Activated CD4-positive, alpha-beta memory T cell treated with anti-CD3 and anti-CD28 coated beads for 36 hours (primary cell): ENCODE results near the gene DGUOK. TPM values are rescaled to one million over a fixed set of nuclear protein-coding genes. Genes with fewer than 3 reads are reported as not detected.
A peak's percentile ranks its signal among the peaks of the same experiment; 100 is the strongest.

Source experiments
- CTCF ChIA-PET: fragments of 350-600 bp; sonication (Branson Sonifier 250); formaldehyde crosslinking; loops from one replicate; lab custom pipeline; 2021; ENCODE audit warnings: antibody characterized with exemption, inconsistent platforms; lab: Charles Lee
- POLR2A ChIA-PET: fragments of 350-600 bp; sonication (Branson Sonifier 250); formaldehyde crosslinking; loops from one replicate; lab custom pipeline; 2021; ENCODE audit warnings: antibody characterized with exemption; lab: Charles Lee
- DNase-seq: peaks from one replicate; pipeline ENCODE4 v3.0.0-alpha.2; 2020
- H3K27ac Mint-ChIP-seq: one replicate; pipeline ENCODE4 v1.8.0; 2021; ENCODE audit warnings: mixed read lengths
- H3K27me3 Mint-ChIP-seq: one replicate; pipeline ENCODE4 v1.8.0; 2021; ENCODE audit warnings: mixed read lengths
- H3K36me3 Mint-ChIP-seq: one replicate; pipeline ENCODE4 v1.8.0; 2021; ENCODE audit warnings: mixed read lengths
- H3K4me1 Mint-ChIP-seq: one replicate; pipeline ENCODE4 v1.8.0; 2021; ENCODE audit warnings: low read depth, mixed read lengths
- H3K4me3 Mint-ChIP-seq: one replicate; pipeline ENCODE4 v1.8.0; 2021; ENCODE audit warnings: mild to moderate bottlenecking, mixed read lengths
- H3K9me3 Mint-ChIP-seq: one replicate; pipeline ENCODE4 v1.8.0; 2021; ENCODE audit warnings: mixed read lengths
- intact Hi-C: fragments of 100-400 bp; cut with micrococcal nuclease; formaldehyde crosslinking; loops from one replicate; pipeline ENCODE4 v1.15.1; 2023
- total RNA-seq, 2 experiments: library from RNA; stranded (reverse); gene quantifications; one replicate each; pipeline ENCODE4 v1.2.3, GENCODE V29; 2021

Gene DGUOK
- total RNA-seq, 2 experiments from 2014 or later: 101 to 102 TPM

DNA sequence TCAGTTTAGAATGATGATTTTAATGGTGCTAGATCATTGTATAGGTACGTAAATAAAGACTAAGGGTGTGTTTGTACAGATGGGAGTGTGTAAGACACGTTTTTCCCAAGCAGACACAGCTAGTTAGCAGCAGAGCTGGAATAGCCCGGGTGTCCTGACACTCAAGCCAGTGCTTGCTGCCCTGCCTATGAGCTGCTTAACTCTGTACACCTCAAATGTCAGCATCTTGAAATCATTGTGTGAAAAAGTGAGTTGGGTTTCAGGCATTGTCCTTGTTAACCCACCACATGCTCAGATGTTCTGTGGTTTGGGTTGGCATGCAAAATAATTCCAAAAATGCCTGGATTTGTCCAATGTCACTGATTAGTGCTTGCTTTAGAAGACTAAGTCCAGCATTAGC lies 45.0 kb downstream of the DGUOK start:
- Mint-ChIP-seq H3K4me3 (no peak overlapping the region), H3K9me3 (no peaks in the 10 kb centered on the region), H3K36me3 (no peaks in the 10 kb centered on the region), H3K4me1 (peaks cover 37% of the 10 kb centered on the region), H3K27me3 (no peaks in the 10 kb centered on the region), H3K27ac (peak overlapping the region; percentile 80)
- no peak for DNase-seq
- intact Hi-C loops: loop anchor here (1.0 kb wide), 2 partner anchors 8 to 16 kb away; no protein-coding TSS in a partner anchor
- CTCF ChIA-PET: interaction anchor here (1.0 kb wide), 1 partner anchor 14 kb away, joined by 3 read pairs; no protein-coding TSS in a partner anchor
- POLR2A ChIA-PET: interaction anchor here (1.5 kb wide), 1 partner anchor 8 kb away, joined by 7 read pairs; no protein-coding TSS in a partner anchor

DNA sequence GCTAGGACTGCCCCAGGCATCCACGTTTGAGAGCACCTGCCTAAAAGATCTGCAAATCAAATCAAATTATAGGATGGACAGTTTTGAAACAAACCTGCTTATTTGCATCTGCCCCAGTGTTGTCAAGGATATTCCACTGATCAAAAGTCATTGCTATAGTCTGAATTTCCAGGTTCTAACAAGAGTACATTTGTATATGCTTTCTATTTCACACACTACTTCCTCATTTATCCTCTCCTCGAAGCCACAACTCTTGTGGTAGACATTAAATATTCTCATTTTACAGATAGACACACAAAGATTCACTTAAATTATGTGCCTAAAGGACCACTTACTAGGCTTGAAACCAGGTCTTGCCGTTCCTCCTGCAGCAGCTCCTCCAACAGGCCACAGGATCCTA lies 46.2 kb downstream of the DGUOK start:
- CTCF ChIA-PET: no interaction called here
- no peak for DNase-seq
- Mint-ChIP-seq H3K4me1 (peaks cover 41% of the 10 kb centered on the region), H3K27ac (no peak overlapping the region), H3K36me3 (no peaks in the 10 kb centered on the region), H3K27me3 (no peaks in the 10 kb centered on the region), H3K4me3 (no peak overlapping the region), H3K9me3 (no peaks in the 10 kb centered on the region)
- POLR2A ChIA-PET: no interaction called here
- intact Hi-C loops: no loop called here

DNA sequence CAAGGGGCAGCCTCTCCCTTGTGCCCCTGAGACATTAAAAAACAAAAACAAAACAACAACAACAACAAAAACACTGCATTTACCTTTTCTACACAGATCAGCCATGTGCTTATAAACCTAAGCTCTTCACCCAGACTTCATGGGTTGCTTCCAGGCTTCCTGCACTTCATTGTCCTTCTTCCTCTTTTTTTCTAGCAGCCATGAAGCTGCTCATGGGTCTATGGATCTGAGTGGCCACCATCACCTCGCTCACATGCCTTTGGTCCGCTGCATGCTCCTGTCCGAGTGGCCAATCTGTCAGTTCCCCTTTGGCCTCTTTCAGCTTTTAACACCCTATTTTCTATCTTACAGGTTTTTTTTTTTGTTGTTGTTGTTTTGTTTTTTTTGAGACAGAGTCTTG lies 49.1 kb downstream of the DGUOK start:
- ChIA-PET CTCF (no interaction called here), POLR2A (no interaction called here)
- no peaks in the 10 kb centered on the region for H3K9me3 Mint-ChIP-seq
- no peak overlapping the region for H3K27ac Mint-ChIP-seq
- no peak for DNase-seq
- H3K36me3 Mint-ChIP-seq: no peaks in the 10 kb centered on the region
- H3K27me3 Mint-ChIP-seq: no peaks in the 10 kb centered on the region
- no peak overlapping the region for H3K4me3 Mint-ChIP-seq
- intact Hi-C loops: loop anchor here (5.0 kb wide), 1 partner anchor 238 kb away; the partner anchor contains the start of gene TPRKB
- H3K4me1 Mint-ChIP-seq: peaks cover 51% of the 10 kb centered on the region

DNA sequence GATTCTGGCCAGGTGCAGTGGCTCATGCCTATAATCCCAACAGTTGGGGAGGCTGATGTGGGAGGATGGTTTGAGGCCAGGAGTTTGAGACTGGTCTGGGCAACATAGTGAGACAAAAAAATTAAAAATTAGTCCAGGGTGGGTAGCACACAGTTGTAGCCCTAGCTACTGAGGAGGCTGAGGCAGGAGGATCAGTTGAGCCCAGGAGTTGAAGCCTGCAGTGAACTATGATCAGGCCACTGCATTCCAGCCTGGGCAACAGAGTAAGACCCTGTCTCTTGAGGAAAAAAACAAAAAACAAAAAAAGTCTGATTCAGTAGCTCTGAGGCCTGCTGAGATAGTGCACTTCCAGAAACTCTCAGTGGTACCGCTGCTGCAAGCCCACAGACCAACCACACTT lies 50.1 kb downstream of the DGUOK start:
- ChIA-PET POLR2A (no interaction called here), CTCF (no interaction called here)
- Mint-ChIP-seq H3K4me3 (no peak overlapping the region), H3K36me3 (no peaks in the 10 kb centered on the region), H3K27ac (no peak overlapping the region), H3K27me3 (no peaks in the 10 kb centered on the region), H3K9me3 (no peaks in the 10 kb centered on the region), H3K4me1 (peaks cover 51% of the 10 kb centered on the region)
- DNase-seq: no peak
- intact Hi-C loops: loop anchor here (5.0 kb wide), 1 partner anchor 240 kb away; the partner anchor contains the start of gene TPRKB

DNA sequence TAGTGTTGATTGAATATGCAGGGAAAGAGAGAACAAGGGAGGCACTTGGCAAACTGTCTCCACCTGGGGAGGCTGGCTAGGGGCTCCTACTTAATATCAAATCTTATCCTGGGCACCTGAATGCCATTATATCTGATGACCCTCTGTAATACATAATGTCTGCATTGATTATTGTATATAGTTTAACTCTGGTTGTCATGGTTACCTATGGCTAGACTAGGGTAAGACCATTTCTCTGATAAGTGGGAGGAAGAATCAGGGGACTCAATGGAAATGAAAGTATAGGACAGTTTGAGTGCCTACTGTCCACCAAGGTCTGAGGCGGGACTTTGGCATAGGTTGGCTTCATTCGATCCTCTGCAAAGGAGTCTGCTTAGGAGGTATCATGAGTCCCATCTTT lies 50.8 kb downstream of the DGUOK start:
- Mint-ChIP-seq H3K27ac (no peak overlapping the region), H3K27me3 (no peaks in the 10 kb centered on the region), H3K9me3 (no peaks in the 10 kb centered on the region), H3K36me3 (no peaks in the 10 kb centered on the region), H3K4me3 (no peak overlapping the region), H3K4me1 (peaks cover 52% of the 10 kb centered on the region)
- ChIA-PET POLR2A (no interaction called here), CTCF (no interaction called here)
- no peak for DNase-seq
- intact Hi-C loops: loop anchor here (5.0 kb wide), 1 partner anchor 240 kb away; the partner anchor contains the start of gene TPRKB

DNA sequence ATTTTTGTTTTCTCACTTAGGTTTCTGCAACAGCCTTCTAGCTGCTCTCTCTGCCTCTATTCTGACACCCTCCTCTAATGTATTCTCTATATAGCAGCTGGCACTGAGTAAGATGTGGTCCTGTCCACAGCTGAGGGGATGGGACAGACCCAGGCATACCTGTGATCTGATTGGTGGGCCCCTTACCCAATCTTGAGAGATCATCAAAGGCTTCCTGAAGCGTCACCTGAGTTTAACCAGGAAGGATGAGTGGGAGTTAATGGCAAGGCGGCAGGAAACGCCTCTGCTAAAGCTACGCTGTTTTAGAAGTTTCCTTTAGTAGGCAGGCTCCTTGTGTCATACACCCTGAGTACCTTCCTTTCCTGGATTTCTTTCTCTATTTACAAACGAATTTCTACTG lies 52.3 kb downstream of the DGUOK start:
- POLR2A ChIA-PET: interaction anchor here (0.6 to 2.2 kb wide), 3 partner anchors 8 to 155 kb away, joined by 3 to 7 read pairs (median 3); no protein-coding TSS in a partner anchor
- Mint-ChIP-seq H3K27ac (peak overlapping the region; percentile 78), H3K36me3 (no peaks in the 10 kb centered on the region), H3K4me1 (peaks cover 62% of the 10 kb centered on the region), H3K27me3 (no peaks in the 10 kb centered on the region), H3K9me3 (no peaks in the 10 kb centered on the region), H3K4me3 (peak overlapping the region; percentile 53)
- peak; percentile 85 for DNase-seq
- intact Hi-C loops: loop anchor here (1.0 to 5.0 kb wide), 5 partner anchors 16 to 242 kb away; partner anchors contain the start of genes MTHFD2 and TPRKB
- CTCF ChIA-PET: interaction anchor here (1.3 to 1.8 kb wide), 4 partner anchors 9 to 72 kb away, joined by 3 to 5 read pairs (median 4); no protein-coding TSS in a partner anchor

DNA sequence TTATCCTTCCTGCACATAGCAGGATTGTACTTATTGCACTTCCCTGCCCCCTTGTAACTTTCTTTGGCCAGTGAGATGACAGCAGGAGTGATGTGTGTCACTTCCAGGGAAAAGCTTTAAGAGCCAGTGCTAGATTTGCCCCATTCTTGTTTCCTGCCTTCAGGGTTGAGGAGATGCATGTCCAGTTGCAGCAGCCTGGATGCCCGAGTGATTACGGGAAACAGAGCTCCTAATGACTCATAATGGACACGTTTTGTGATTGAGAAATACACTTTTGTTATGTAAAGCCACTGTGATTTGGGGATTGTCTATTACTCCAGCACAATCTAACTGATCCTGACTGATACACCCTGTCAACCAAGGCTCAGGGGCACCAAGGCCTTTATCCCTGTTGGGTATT lies 53.0 kb downstream of the DGUOK start:
- peak; percentile 33 for DNase-seq
- Mint-ChIP-seq H3K4me3 (peak overlapping the region; percentile 53), H3K4me1 (peaks cover 62% of the 10 kb centered on the region), H3K36me3 (no peaks in the 10 kb centered on the region), H3K27me3 (no peaks in the 10 kb centered on the region), H3K27ac (peak overlapping the region; percentile 78), H3K9me3 (no peaks in the 10 kb centered on the region)
- intact Hi-C loops: loop anchor here (1.0 to 5.0 kb wide), 5 partner anchors 16 to 242 kb away; partner anchors contain the start of genes MTHFD2 and TPRKB
- POLR2A ChIA-PET: interaction anchor here (1.6 to 2.2 kb wide), 2 partner anchors 8 to 9 kb away, joined by 3 to 7 read pairs; no protein-coding TSS in a partner anchor
- CTCF ChIA-PET: interaction anchor here (1.3 to 1.8 kb wide), 3 partner anchors 10 to 72 kb away, joined by 3 to 5 read pairs (median 3); no protein-coding TSS in a partner anchor

DNA sequence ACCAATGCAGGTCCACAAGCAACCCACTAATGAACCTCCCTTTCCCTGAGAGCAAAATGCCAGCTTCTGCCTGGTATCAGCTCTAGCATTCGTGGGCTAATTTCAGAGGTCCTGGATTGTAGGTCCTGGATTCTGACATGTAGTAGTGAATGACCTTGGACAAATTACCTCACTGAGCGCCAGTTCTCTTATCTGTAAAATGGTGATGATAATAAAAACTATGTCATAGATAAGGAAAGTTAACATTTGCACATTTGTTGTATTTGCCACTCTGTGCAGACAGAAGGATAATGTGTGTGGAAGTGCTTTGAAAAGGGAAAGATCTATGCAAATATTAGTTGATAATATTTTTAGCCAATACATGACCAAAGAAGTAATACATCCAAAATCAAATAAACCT lies 53.9 kb downstream of the DGUOK start:
- H3K4me1 Mint-ChIP-seq: peaks cover 62% of the 10 kb centered on the region
- H3K9me3 Mint-ChIP-seq: no peaks in the 10 kb centered on the region
- H3K27ac Mint-ChIP-seq: no peak overlapping the region
- intact Hi-C loops: no loop called here
- DNase-seq: no peak
- ChIA-PET CTCF (no interaction called here), POLR2A (interaction anchor here (2.2 kb wide), 1 partner anchor 10 kb away, joined by 7 read pairs; no protein-coding TSS in a partner anchor)
- H3K36me3 Mint-ChIP-seq: no peaks in the 10 kb centered on the region
- no peaks in the 10 kb centered on the region for H3K27me3 Mint-ChIP-seq
- peak overlapping the region; percentile 53 for H3K4me3 Mint-ChIP-seq

DNA sequence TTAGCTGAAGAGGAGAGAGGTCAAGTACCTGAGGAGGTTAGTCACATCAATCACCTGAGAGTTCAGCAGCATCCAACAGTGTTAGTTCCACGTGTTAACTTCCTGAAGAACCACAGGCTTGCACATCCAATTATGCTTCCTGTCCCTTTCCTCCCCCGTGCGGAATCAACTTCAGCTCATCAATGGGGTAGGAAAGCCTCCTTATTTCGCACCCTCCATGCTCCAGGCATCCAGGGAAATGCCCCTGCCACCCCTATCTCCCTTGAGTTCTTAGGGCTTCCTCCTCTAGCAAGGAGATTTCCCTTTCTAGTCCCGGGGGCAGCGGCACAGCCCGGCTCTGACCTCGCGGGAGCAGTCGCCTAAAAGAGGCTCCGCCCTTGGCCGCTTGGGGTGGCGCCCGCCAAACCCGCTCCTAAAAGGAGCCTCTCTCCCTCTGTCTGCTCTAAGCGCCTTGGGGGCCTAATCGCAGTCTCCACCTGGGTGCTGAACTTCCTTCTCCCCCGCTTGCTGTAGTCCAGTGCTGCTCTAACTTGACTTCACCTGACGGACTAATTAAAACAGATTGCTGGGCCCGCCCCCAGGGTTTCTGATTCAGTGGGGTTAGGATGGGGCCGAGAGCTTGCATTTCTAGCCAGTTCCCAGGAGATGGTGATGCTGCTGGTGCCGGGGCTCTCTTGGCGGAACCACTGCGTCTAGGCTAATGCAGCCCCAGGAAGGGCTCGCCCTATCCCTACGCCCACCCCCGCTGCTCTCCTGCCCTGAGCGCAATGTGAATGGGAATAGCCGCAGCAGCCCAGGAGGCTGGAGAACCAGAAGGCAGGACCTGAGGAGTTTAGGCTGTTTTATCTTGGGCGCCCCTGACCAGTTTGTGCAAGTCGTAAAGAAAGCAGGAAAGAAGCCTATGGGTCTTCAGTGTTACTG lies 54.7 kb downstream of the DGUOK start:
- H3K27ac Mint-ChIP-seq: no peak overlapping the region
- peak overlapping the region; percentile 53 for H3K4me3 Mint-ChIP-seq
- peaks cover 4% of the 10 kb centered on the region for H3K36me3 Mint-ChIP-seq
- DNase-seq: peak; percentile 62
- intact Hi-C loops: no loop called here
- ChIA-PET CTCF (no interaction called here), POLR2A (interaction anchor here (2.2 kb wide), 1 partner anchor 11 kb away, joined by 7 read pairs; no protein-coding TSS in a partner anchor)
- peaks cover 64% of the 10 kb centered on the region for H3K4me1 Mint-ChIP-seq
- no peaks in the 10 kb centered on the region for H3K27me3 Mint-ChIP-seq
- H3K9me3 Mint-ChIP-seq: no peaks in the 10 kb centered on the region

DNA sequence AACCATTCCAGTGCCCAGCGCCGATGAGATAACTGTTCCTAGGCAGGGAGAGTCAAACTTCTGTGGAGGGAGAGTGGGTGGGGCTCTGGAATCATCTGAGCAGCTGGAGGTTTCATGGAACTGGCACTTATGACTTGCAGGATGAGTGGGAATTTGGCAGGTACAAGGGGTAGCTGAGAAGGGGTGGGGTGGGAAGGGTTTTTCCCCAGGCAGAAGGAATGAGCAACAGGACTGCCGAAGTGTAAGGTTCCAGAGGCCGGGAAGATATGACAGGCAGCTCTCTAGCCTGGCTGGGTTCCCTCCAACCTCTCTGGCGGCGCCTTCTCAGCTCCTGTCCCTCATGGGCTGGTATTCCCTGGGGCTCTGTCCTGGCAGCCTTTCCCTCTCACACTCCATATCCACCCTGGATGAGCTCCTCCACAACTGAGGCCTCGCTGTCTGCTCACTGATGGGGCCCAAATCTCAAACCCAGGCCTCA lies 55.5 kb downstream of the DGUOK start:
- ChIA-PET POLR2A (no interaction called here), CTCF (no interaction called here)
- Mint-ChIP-seq H3K36me3 (peaks cover 11% of the 10 kb centered on the region), H3K4me3 (no peak overlapping the region), H3K27me3 (no peaks in the 10 kb centered on the region), H3K9me3 (no peaks in the 10 kb centered on the region), H3K27ac (no peak overlapping the region), H3K4me1 (peaks cover 68% of the 10 kb centered on the region)
- no peak for DNase-seq
- intact Hi-C loops: no loop called here

DNA sequence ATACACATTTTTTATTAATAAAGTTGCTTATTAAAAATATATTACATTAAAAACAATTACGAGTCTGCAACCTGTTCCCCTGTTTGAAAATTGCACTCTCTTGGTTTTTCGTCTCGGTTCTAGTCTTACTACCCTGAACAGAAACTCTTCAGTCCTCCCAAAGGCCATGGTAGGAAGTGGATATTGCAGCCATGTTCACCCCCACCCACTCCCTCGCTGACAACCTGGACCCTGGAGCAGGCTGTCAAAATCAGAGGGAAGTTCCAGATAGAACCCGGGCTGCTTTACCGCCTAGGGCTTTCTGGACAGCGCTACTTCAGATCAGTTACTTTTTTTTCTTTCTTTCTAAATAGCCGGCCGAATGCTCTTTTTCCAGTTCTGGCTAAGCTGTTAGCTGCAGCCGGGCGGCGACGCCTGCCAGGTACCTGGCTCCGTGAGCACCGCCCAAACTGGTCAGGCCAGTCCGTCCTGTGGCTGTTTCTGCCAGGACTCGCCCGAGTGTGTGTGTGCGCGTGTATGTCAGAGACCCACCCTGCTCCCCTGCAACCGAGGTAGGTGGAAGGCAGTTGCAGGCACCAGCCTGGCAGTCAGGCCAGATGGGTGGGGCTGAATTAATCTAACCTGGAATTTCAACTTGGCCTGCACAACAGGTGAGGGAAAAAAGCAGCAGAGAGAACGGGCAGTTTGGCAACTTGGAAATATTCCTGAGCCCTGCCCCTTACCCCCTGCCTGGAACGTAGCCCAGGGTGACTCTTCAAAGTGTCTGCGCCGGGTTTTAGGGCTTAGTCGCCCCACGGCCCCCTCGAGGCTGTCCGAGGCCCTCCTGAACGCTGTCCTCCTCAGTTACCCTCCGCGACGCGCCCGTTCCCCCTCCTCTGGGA lies 56.9 kb downstream of the DGUOK start:
- POLR2A ChIA-PET: interaction anchor here (1.2 to 2.2 kb wide), 2 partner anchors 10 to 18 kb away, joined by 3 to 10 read pairs; no protein-coding TSS in a partner anchor
- peak; percentile 25 for DNase-seq
- H3K27me3 Mint-ChIP-seq: no peaks in the 10 kb centered on the region
- CTCF ChIA-PET: no interaction called here
- intact Hi-C loops: no loop called here
- H3K36me3 Mint-ChIP-seq: peaks cover 13% of the 10 kb centered on the region
- H3K9me3 Mint-ChIP-seq: no peaks in the 10 kb centered on the region
- peak overlapping the region; percentile 26 for H3K27ac Mint-ChIP-seq
- H3K4me1 Mint-ChIP-seq: peaks cover 74% of the 10 kb centered on the region
- peak overlapping the region; percentile 55 for H3K4me3 Mint-ChIP-seq
